Astrocyte (in vitro differentiated cells and primary cell): ENCODE results near the gene RALGPS2. TPM values are rescaled to one million over a fixed set of nuclear protein-coding genes. Genes with fewer than 3 reads are reported as not detected.

Experiments
- DNase-seq: peaks from one replicate; pipeline ENCODE4 v3.0.0-alpha.2; 2010; ENCODE audit warnings: low read depth
- FAIRE-seq: peaks from 2 replicates; lab custom pipeline; 2011; peaks lifted over from hg19 to GRCh38; lab: Jason Lieb, UNC
- H2AFZ ChIP-seq: 2 replicates; pipeline ENCODE4 v1.6.0; 2012; ENCODE audit warnings: low read depth, low read length, inconsistent platforms
- H3K27ac ChIP-seq: 2 replicates; pipeline ENCODE4 v1.5.1; 2011; ENCODE audit warnings: low read depth, low read length, inconsistent platforms
- H3K27me3 ChIP-seq: 2 replicates; pipeline ENCODE4 v1.6.0; 2011; ENCODE audit warnings: low read length, inconsistent platforms; ENCODE audit not compliant: insufficient read depth
- H3K36me3 ChIP-seq: 2 replicates; pipeline ENCODE4 v1.5.1; 2011; ENCODE audit warnings: low read length, inconsistent platforms; ENCODE audit not compliant: insufficient read depth
- H3K4me1 ChIP-seq: 2 replicates; pipeline ENCODE4 v1.5.1; 2011; ENCODE audit warnings: low read length, inconsistent platforms; ENCODE audit not compliant: insufficient read depth
- H3K4me2 ChIP-seq: 2 replicates; pipeline ENCODE4 v1.6.0; 2012; ENCODE audit warnings: low read length, inconsistent platforms
- H3K4me3 ChIP-seq: 2 replicates; pipeline ENCODE4 v1.5.1; 2011; ENCODE audit warnings: low read depth, mild to moderate bottlenecking, low read length, inconsistent platforms; ENCODE audit not compliant: insufficient read depth
- H3K79me2 ChIP-seq: 2 replicates; pipeline ENCODE4 v1.6.0; 2012; ENCODE audit warnings: mild to moderate bottlenecking, low read length, inconsistent platforms; ENCODE audit not compliant: insufficient read depth
- H3K9ac ChIP-seq: 2 replicates; pipeline ENCODE4 v1.6.0; 2012; ENCODE audit warnings: mild to moderate bottlenecking, low read length, inconsistent platforms
- H3K9me3 ChIP-seq: 2 replicates; pipeline ENCODE4 v1.5.1; 2012; ENCODE audit warnings: low read depth, mild to moderate bottlenecking, low read length, inconsistent platforms; ENCODE audit not compliant: insufficient read depth
- H4K20me1 ChIP-seq: 2 replicates; pipeline ENCODE4 v1.6.0; 2012; ENCODE audit warnings: low read length, inconsistent platforms; ENCODE audit not compliant: insufficient read depth
- H3K27ac Mint-ChIP-seq: one replicate; pipeline ENCODE4 v1.8.0; 2021; ENCODE audit warnings: mild to moderate bottlenecking, mixed read lengths; ENCODE audit not compliant: unreplicated experiment
- H3K27me3 Mint-ChIP-seq: one replicate; pipeline ENCODE4 v1.8.0; 2021; ENCODE audit warnings: low read depth, mixed read lengths; ENCODE audit not compliant: unreplicated experiment
- H3K36me3 Mint-ChIP-seq: one replicate; pipeline ENCODE4 v1.8.0; 2021; ENCODE audit warnings: low read depth, mixed read lengths; ENCODE audit not compliant: unreplicated experiment
- H3K4me1 Mint-ChIP-seq: one replicate; pipeline ENCODE4 v1.8.0; 2021; ENCODE audit warnings: low read depth, mixed read lengths; ENCODE audit not compliant: unreplicated experiment
- H3K4me3 Mint-ChIP-seq: one replicate; pipeline ENCODE4 v1.8.0; 2021; ENCODE audit warnings: mild to moderate bottlenecking, moderate library complexity, mixed read lengths; ENCODE audit not compliant: unreplicated experiment
- H3K9me3 Mint-ChIP-seq: one replicate; pipeline ENCODE4 v1.8.0; 2021; ENCODE audit warnings: mild to moderate bottlenecking, mixed read lengths; ENCODE audit not compliant: unreplicated experiment
- CTCF ChIP-seq: IDR thresholded peaks from 2 replicates; pipeline ENCODE4 v1.5.1; 2011; ENCODE audit warnings: low read depth, mild to moderate bottlenecking, inconsistent platforms, low read length, moderate library complexity; ENCODE audit not compliant: insufficient read depth
- EZH2 ChIP-seq: IDR thresholded peaks from 2 replicates; pipeline ENCODE4 v1.6.1; 2012; ENCODE audit warnings: mild to moderate bottlenecking, low read length, inconsistent platforms; ENCODE audit not compliant: insufficient read depth
- total RNA-seq: library from RNA; stranded (reverse); gene quantifications from 2 replicates; pipeline ENCODE4 v1.2.1, GENCODE V29; 2021

Gene RALGPS2
- total RNA-seq, 1 donor from 2014 or later = 33.6 TPM

- Histone ChIP-seq H3K36me3 (no peaks in the 10 kb centered on the region), H3K4me2 (peak within 1 kb of the TSS; percentile 55), H3K4me1 (peaks cover 4% of the 10 kb centered on the region), H3K9ac (no peak within 1 kb of the TSS), H3K9me3 (no peaks in the 10 kb centered on the region), H3K27ac (no peak within 1 kb of the TSS), H2AFZ (no peak within 1 kb of the TSS), H3K4me3 (no peak within 1 kb of the TSS), H4K20me1 (no peaks in the 10 kb centered on the region), H3K79me2 (no peaks in the 10 kb centered on the region), H3K27me3 (no peaks in the 10 kb centered on the region)
- DNase-seq (peak; percentile 58), FAIRE-seq (no peak)
- peaks cover 41% of the 10 kb centered on the region for H3K4me1 Mint-ChIP-seq
- peak within 1 kb of the TSS; percentile 76 for H3K4me3 Mint-ChIP-seq
- no peaks in the 10 kb centered on the region for H3K27me3 Mint-ChIP-seq
- H3K27ac Mint-ChIP-seq = peak within 1 kb of the TSS; percentile 83
- H3K9me3 Mint-ChIP-seq = no peaks in the 10 kb centered on the region
- no peak for TF ChIP-seq EZH2
- TF ChIP-seq CTCF = no peak
- H3K36me3 Mint-ChIP-seq = peaks cover 2% of the 10 kb centered on the region
Measured at GRCh38 chr1:178870944-178871343, 145.9 kb downstream of the RALGPS2 start, which contains the start of gene ANGPTL1. TSS of gene ANGPTL1 (minus strand) at chr1:178871077. CDS start at chr1:178865776, 5,301 bp downstream.

GRCh38 chr1:178871551-178872320, 146.7 kb downstream of the RALGPS2 start:
- Histone ChIP-seq H3K36me3 (no peaks in the 10 kb centered on the region), H3K27ac (no peak overlapping the region), H4K20me1 (no peaks in the 10 kb centered on the region), H3K4me1 (peaks cover 4% of the 10 kb centered on the region), H3K9ac (no peak overlapping the region), H2AFZ (no peak overlapping the region), H3K79me2 (no peaks in the 10 kb centered on the region), H3K4me2 (no peak overlapping the region), H3K27me3 (no peaks in the 10 kb centered on the region), H3K9me3 (no peaks in the 10 kb centered on the region), H3K4me3 (no peak overlapping the region)
- H3K4me3 Mint-ChIP-seq = no peak overlapping the region
- H3K27ac Mint-ChIP-seq = peak overlapping the region; percentile 70
- no peaks in the 10 kb centered on the region for H3K9me3 Mint-ChIP-seq
- TF ChIP-seq EZH2 = no peak
- TF ChIP-seq CTCF = no peak
- FAIRE-seq = peak; percentile 29
- H3K4me1 Mint-ChIP-seq = peaks cover 37% of the 10 kb centered on the region
- H3K36me3 Mint-ChIP-seq = peaks cover 2% of the 10 kb centered on the region
- no peaks in the 10 kb centered on the region for H3K27me3 Mint-ChIP-seq
- no peak for DNase-seq

GRCh38 chr1:178874966-178875365, 149.9 kb downstream of the RALGPS2 start:
- Histone ChIP-seq H3K9me3 (no peaks in the 10 kb centered on the region), H3K4me3 (no peak overlapping the region), H3K27me3 (no peaks in the 10 kb centered on the region), H3K79me2 (no peaks in the 10 kb centered on the region), H3K4me2 (no peak overlapping the region), H3K9ac (no peak overlapping the region), H3K27ac (no peak overlapping the region), H2AFZ (no peak overlapping the region), H3K36me3 (no peaks in the 10 kb centered on the region), H4K20me1 (no peaks in the 10 kb centered on the region), H3K4me1 (peaks cover 4% of the 10 kb centered on the region)
- Mint-ChIP-seq H3K9me3 (no peaks in the 10 kb centered on the region), H3K27me3 (no peaks in the 10 kb centered on the region), H3K4me3 (no peak overlapping the region), H3K27ac (no peak overlapping the region), H3K4me1 (peaks cover 24% of the 10 kb centered on the region), H3K36me3 (peaks cover 2% of the 10 kb centered on the region)
- no peak for DNase-seq
- FAIRE-seq = no peak
- no peak for TF ChIP-seq EZH2
- TF ChIP-seq CTCF = no peak
